ENCODE results near the gene CUBN. TPM values are rescaled to one million over a fixed set of nuclear protein-coding genes. Genes with fewer than 3 reads are reported as not detected.

CUBN gene
- total RNA-seq, 4 donors from 2014 or later = 0.27 to 3.6 (median 0.96) TPM

DNA sequence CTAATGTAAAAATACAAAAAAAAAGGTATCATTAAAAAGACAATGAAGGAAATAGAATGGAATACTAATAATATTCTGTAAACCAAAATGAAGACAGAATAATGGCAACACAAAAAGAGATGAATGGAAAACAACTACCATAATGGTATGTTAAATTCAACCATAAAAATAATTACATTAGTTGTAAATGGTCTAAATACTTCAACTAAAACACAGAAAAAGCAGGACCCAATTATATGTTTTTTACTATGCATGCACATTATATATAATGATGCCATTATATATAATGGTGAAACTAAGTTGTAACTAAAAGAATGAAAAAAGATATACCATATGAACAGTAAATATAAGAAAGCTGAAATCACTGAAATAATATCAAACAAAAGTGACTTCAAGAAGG lies 76.5 kb downstream of the CUBN start:
- DNase-seq (no peak), ATAC-seq (no peak)
- Histone ChIP-seq H3K36me3 (no peaks in the 10 kb centered on the region), H3K27ac (no peak overlapping the region), H3K4me1 (no peaks in the 10 kb centered on the region), H3K27me3 (no peaks in the 10 kb centered on the region), H3K9me3 (no peaks in the 10 kb centered on the region), H3K4me3 (no peak overlapping the region)
- intact Hi-C loops (cut with DNase I; ENCODE audit: low total_unique reads) (no loop called here), in situ Hi-C loops (cut with MboI; ENCODE audit: low sequenced_read_pairs in 4 of 4) (no loop called here)
- TF ChIP-seq POLR2A (IDR thresholded peaks at IDR 0.05) = no peak
- TF ChIP-seq, protein P1, sequence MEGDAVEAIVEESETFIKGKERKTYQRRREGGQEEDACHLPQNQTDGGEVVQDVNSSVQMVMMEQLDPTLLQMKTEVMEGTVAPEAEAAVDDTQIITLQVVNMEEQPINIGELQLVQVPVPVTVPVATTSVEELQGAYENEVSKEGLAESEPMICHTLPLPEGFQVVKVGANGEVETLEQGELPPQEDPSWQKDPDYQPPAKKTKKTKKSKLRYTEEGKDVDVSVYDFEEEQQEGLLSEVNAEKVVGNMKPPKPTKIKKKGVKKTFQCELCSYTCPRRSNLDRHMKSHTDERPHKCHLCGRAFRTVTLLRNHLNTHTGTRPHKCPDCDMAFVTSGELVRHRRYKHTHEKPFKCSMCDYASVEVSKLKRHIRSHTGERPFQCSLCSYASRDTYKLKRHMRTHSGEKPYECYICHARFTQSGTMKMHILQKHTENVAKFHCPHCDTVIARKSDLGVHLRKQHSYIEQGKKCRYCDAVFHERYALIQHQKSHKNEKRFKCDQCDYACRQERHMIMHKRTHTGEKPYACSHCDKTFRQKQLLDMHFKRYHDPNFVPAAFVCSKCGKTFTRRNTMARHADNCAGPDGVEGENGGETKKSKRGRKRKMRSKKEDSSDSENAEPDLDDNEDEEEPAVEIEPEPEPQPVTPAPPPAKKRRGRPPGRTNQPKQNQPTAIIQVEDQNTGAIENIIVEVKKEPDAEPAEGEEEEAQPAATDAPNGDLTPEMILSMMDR (IDR thresholded peaks at IDR 0.05 in 4 of 5, conservative IDR thresholded peaks at IDR 0.05 in 1 of 5) = no peak

GRCh38 chr10:17051851-17052250 lies 77.8 kb downstream of the CUBN start:
- Histone ChIP-seq H3K4me3 (no peak overlapping the region), H3K27ac (no peak overlapping the region), H3K36me3 (no peaks in the 10 kb centered on the region), H3K9me3 (no peaks in the 10 kb centered on the region), H3K27me3 (no peaks in the 10 kb centered on the region), H3K4me1 (no peaks in the 10 kb centered on the region)
- TF ChIP-seq, protein P1 (IDR thresholded peaks at IDR 0.05 in 4 of 5, conservative IDR thresholded peaks at IDR 0.05 in 1 of 5) = no peak
- TF ChIP-seq POLR2A (IDR thresholded peaks at IDR 0.05) = no peak
- in situ Hi-C loops (cut with MboI; ENCODE audit: low sequenced_read_pairs in 4 of 4) = no loop called here
- ATAC-seq (no peak), DNase-seq (no peak)
- intact Hi-C loops (cut with DNase I; ENCODE audit: low total_unique reads) = no loop called here

- no peaks in the 10 kb centered on the region for H3K36me3 ChIP-seq
- no peak overlapping the region for H3K27ac ChIP-seq
- TF ChIP-seq POLR2A (IDR thresholded peaks at IDR 0.05) = no peak
- TF ChIP-seq, protein P1 (IDR thresholded peaks at IDR 0.05 in 4 of 5, conservative IDR thresholded peaks at IDR 0.05 in 1 of 5) = no peak
- in situ Hi-C loops (cut with MboI; ENCODE audit: low sequenced_read_pairs in 4 of 4) (no loop called here), intact Hi-C loops (cut with DNase I; ENCODE audit: low total_unique reads) (no loop called here)
- no peak for ATAC-seq
- no peaks in the 10 kb centered on the region for H3K4me1 ChIP-seq
- no peak overlapping the region for H3K4me3 ChIP-seq
- no peak for DNase-seq
- H3K27me3 ChIP-seq = no peaks in the 10 kb centered on the region
- no peaks in the 10 kb centered on the region for H3K9me3 ChIP-seq
Measured at GRCh38 chr10:17049195-17049594, 80.4 kb downstream of the CUBN start.

- DNase-seq (no peak), ATAC-seq (no peak)
- in situ Hi-C loops (cut with MboI; ENCODE audit: low sequenced_read_pairs in 4 of 4) (no loop called here), intact Hi-C loops (cut with DNase I; ENCODE audit: low total_unique reads) (no loop called here)
- no peak for TF ChIP-seq POLR2A (IDR thresholded peaks at IDR 0.05)
- TF ChIP-seq, protein P1 (IDR thresholded peaks at IDR 0.05 in 4 of 5, conservative IDR thresholded peaks at IDR 0.05 in 1 of 5) = no peak
- Histone ChIP-seq H3K4me1 (no peaks in the 10 kb centered on the region), H3K36me3 (no peaks in the 10 kb centered on the region), H3K9me3 (no peaks in the 10 kb centered on the region), H3K27me3 (no peaks in the 10 kb centered on the region), H3K4me3 (no peak overlapping the region), H3K27ac (no peak overlapping the region)
Measured at GRCh38 chr10:17047908-17048307, 81.7 kb downstream of the CUBN start.

DNA sequence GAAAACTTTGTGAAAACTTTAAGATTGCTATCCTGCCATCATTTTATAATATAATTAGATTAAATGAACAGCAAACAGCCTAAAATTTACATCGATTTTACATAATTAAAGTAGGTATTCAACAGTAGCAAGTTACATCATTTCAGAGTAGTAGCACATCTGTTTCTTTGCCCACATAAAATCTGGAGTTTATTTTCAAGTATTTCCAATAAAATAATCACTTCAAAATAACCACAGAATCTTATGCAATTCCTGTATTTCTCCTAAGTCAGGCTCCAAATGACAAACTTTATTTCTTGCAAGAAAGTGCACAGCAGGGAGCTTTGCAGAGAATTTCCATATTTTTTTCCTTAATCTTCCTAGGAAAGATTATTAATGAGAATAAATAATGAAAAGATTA lies 82.6 kb downstream of the CUBN start:
- in situ Hi-C loops (cut with MboI; ENCODE audit: low sequenced_read_pairs in 4 of 4) (no loop called here), intact Hi-C loops (cut with DNase I; ENCODE audit: low total_unique reads) (no loop called here)
- TF ChIP-seq POLR2A (IDR thresholded peaks at IDR 0.05) = no peak
- TF ChIP-seq, protein P1 (IDR thresholded peaks at IDR 0.05 in 4 of 5, conservative IDR thresholded peaks at IDR 0.05 in 1 of 5) = no peak
- no peak for DNase-seq
- H3K4me3 ChIP-seq = no peak overlapping the region
- ATAC-seq = no peak
- H3K27me3 ChIP-seq = no peaks in the 10 kb centered on the region
- no peak overlapping the region for H3K27ac ChIP-seq
- H3K4me1 ChIP-seq = no peaks in the 10 kb centered on the region
- no peaks in the 10 kb centered on the region for H3K9me3 ChIP-seq
- no peaks in the 10 kb centered on the region for H3K36me3 ChIP-seq

Data from gastrocnemius medialis (tissue), 4 donors.